Stimulated activated CD4-positive, alpha-beta T cell treated with anti-CD3 and anti-CD28 coated beads, Interleukin-15, amount 100 ng/mL, for 24 hours (primary cell): ENCODE measurements around the gene SLIT1.

ENCODE experiments used
- DNase-seq: peaks from one replicate; pipeline ENCODE4 v3.0.0-alpha.2; 2020

SLIT1 gene

GRCh38 chr10:97078261-97078937, 107.4 kb downstream of the SLIT1 start:
- DNase-seq, result no peak

GRCh38 chr10:97076781-97077180, 109.0 kb downstream of the SLIT1 start:
- DNase-seq, result no peak

- no peak for DNase-seq
Observed at GRCh38 chr10:97075961-97076525, 109.7 kb downstream of the SLIT1 start.

GRCh38 chr10:97075421-97075820, 110.3 kb downstream of the SLIT1 start:
- no peak for DNase-seq

DNA sequence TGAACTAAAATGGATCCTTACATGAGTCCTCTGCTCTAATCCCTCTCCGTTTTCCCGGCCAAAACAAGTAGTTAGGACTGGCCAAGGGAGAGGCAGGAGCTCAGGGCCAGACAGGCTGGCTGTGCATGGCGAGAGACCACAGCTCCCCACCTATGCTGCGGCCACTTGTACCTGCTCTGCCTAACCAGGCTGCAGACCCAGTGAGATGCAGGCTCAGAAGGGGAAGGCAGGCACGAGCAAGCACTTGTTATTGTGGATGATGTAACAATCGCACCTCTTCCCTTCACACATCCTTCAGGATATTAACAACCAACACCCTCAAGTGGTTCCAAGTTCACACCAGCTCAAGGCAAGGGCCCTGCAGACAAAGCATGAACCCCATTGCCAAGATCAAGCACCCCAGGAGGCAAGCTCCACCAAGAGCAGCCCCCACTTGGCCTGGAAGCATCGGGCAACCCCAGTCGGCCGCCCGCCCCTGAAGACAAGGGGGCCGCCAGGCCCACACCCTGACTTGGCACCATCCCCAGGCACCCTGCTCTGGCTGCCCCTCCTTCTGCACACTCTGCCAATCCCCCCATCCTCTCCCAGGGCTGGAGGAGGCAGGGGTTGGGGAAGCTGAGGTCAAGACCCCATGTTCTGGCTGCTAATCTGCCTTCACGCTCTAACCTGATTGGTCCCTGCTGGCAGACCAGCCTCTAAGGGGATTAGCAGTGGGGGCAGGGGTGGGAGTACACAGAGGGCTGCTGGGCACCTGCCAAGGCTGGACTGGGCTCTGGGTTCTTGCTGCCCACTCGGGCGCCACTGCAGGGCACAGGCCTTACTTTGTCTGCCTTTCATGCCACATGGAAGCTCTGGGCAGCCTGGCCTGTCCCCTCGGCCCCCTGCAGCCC, 111.3 kb downstream of the SLIT1 start:
- DNase-seq, result no peak

DNA sequence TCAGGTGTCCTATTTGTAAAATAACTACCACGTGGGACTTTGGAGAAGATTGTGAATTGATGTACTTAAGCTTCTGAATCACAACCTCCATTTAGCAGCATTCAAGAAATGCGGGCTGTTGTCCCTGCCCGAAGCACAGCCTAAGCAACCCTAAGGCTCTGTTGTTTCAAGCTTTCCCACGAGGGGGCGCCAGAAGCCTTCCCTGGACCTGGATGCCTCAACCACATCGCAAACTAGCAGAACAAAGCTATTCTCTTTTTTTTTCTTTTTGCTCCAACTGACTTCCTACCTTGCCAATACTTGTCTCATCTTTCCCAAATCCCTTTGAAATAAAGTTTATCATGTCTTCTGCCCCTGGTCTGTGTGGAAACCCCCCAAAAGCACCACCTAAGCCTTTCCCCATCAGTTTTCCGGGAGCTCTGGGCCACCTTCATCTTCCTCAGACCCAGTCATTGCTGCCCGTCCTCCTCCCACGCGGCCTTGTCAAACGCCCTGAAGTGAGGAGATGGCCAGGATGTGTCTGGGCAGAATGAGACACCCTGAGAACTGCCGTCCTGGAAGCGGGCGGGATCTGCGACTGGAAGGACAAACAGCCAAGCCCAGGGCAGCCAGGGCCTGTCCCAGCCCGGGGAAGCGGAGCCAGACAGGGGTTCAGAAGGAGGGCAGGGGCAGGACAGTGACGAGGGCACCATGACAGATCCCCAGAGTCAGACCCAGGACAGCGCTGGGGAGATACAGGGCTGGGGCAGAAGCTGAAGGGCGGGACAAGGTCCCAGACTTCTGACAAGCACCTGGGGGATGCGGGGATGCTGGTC, 112.7 kb downstream of the SLIT1 start:
- DNase-seq, result peak; percentile 86

GRCh38 chr10:97071496-97071895, 114.3 kb downstream of the SLIT1 start:
- no peak for DNase-seq

DNA sequence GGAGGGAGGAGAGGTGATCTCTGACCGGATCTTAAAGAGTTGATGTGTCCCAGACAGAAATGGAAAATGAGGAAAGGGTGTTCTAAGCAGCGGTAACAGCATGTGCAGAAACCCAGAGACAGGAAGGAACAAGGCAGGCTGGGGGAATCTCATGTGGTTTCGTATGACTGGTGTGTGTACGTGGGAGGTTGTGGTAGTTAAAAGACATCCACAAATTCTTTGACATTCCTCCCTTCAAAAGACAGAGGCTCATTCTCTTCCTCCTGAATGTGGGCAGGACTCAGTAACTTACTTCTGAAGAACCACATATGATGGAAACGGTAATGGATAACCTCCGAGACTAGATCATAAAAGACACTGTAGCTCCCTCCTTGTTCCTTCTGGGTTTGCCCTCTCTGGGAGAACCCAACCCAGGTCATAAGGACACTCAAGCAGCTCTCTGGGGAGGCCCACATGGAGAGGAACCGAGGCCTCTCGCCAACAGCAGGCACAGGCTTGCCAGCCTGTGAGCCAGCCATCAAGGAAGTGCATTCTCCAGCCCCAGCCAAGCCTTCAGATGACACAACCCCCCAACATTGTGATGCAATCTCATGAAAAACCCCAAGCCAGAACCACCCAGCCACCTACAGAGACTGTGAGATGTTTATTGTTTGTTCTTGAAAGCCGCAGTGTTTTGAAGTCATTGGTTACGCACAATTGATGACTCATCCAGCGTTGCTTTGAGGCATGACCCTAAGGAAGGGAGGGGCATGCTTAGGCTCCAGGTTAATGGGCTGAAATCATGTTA, 116.0 kb downstream of the SLIT1 start:
- peak; percentile 20 for DNase-seq

DNA sequence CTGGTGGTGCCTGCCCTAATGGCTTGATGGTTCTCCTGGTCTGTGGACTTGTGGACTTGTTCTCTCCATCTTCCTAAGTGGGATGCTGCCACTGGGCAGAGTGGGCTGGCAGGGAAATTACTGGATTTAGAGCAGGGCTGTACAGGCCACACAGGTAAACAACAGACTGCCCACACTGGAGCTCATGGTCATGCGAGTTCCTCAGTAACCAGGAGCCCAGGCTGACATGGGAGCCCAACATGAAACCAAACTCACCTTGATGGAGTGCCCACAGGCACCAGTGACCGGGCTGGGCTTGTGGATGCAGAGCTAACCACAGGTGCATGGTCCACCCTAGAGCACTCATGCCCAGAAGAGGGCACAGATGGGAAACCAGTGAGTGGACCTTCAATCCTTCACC, 116.7 kb downstream of the SLIT1 start:
- DNase-seq, result no peak

DNA sequence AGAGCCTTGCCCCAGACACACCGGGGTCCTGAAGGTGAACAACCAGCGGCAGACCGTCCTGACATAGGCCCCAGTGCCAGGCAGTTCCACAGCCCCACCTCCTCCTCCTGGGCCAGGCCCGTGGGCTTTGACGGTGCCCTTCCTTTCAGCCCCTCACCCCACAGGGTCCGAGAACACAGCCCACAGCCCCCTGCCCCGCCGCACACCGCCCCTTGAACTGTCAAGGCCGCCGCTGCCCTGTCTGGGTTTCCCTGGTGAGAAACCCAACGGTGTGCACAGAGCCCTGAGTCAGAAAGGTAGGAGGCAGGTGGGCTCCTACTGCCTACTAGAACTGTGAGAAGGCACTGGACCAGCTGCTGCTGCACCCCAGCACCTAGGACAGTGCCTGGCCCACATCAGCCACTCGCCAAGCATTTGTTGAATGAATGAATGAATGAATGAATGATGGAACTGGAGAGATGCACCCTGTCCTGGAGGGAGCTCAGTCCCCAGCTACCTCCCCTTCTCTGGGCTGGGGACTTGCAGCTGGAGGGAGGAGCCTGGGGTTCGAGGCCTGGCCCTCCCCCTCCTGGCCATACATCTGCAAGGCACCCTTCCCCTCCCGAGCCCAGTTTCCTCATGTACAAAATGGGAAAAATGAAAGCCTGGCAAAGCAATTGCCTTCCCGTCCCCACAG, 117.9 kb downstream of the SLIT1 start:
- no peak for DNase-seq

DNA sequence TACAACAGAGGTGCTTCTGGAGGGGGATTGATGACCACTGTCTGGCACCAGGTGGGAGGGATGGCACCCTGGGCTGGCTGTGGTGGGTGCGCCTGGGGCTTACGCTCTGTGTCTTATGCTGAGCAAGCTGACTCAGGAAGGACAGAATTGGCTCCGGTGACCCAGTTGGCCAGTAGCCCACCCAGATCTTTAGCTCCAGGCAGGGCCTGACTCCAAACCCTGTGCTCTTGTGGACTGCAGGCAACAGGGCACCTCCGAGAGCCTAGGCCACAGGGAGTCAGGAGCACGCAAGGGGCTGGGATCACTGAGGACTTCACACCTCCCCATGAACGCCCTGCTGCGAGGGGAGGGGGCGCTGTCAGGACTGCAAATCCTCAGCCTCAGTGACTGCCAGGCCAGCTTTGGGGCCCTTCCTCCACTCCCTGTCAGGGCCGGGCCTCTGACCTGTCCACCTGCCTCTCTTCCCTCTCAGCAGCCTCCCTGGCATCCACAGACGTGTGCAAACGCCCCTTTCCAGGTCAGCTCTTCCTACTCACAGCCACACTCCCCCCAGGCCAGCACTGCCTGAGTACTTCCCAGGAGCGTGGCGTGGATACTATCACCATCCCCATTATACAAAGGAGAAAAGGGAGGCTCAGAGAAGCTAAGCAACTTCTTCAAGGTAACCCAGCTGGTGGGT, 118.7 kb downstream of the SLIT1 start:
- DNase-seq, result no peak

DNA sequence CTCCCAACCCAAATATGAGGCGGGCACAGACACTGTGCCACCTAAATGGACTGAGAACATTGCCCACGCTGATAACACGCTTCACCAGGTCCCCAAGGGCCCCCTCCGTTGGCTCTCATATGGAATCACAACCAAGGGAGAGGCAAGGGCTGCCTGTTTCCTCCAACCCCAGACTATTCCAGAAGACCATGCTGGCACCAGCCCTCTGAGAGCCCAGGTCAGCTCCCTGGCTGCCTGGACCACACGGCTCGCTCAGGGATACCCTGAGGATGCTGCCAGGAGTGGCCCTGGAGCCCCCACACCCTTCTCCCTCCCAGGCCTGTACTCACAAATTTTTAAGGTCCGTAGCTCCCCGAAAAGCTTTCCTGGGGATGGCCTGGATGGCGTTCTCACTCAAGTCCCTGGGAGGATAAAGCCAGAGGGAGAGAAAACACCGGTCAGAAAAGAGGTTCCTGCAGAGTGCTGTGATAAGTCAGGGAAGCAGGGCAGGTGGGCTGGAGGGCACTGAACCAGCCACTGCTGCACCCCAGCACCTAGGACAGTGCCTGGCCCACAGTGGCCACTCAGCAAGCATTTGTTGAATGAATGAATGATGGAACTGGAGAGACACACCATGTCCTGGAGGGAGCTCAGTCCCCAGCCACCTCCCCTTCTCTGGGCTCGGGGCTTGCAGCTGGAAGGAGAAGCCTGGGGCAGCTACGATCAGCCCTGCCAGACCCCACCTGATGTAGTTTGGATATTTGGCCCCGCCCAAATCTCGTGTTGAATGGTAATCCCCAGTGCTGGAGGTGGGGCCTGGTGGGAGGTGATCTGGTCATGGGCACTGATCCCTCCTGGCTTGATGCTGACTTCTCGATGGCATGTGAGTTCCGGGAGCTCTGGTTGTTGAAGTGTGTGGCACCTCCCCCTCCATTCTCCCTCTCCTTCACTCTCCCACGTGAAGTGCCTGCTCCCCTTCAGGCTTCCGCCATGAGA, 119.8 kb downstream of the SLIT1 start:
- DNase-seq, result no peak

DNA sequence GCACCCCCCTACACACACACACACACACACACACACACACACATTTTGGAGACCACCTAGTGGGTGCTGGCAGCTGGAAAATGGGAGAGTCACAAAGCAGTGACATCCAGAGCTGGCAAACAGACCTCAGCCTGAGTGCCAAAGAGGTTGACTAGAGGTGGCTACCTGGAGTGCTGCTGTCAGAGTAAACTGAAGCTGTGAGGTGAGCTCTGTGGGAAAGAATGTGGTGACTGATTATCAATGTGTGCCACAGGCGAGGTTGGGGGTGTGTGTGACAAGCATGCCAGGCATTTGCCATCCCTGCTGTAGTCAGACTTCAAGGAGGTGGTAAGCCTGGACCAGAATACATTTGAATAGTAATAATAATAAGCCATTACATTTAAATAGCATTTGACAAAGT, 120.6 kb downstream of the SLIT1 start:
- DNase-seq, result no peak

DNA sequence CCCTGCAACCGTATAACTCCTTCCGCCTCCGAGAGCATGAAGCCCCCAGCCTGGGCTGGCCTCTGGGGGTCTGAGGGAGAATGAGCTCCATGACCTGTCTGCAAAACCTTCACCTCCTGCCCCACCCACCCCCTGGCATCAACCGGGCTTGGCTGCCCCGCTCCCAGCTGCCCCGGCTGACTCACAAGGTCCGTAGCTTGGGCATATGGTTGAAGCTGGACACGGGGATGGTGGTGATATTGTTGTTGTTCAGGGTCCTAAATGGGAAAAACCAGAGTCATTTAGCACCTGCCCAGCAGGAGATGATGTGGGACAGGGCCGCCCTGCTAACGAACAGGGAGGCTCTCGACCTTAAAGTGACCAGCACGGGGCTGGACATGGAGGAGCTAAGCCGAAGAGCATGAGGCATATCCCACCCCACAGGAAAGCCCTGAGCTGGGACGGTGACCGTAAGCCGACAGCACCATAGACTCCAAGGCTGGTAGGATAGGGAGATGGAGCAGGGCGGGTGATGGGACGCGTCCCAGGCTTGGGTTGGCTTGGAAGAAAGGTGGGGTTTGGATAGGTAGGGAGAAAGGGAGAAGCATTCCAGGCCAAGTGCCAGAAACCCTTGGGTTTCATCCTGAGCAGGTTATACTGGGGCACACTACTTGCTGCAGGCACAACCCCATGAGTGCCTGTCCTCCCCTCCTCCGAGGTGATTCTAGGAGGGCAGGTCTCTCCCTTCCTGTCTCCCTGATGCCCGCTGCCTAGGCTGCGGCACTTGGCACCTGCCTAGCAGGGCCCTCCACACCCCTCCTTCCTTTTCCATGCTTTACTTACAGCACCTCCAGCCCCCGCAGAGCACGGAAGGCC, 121.5 kb downstream of the SLIT1 start:
- no peak for DNase-seq

DNA sequence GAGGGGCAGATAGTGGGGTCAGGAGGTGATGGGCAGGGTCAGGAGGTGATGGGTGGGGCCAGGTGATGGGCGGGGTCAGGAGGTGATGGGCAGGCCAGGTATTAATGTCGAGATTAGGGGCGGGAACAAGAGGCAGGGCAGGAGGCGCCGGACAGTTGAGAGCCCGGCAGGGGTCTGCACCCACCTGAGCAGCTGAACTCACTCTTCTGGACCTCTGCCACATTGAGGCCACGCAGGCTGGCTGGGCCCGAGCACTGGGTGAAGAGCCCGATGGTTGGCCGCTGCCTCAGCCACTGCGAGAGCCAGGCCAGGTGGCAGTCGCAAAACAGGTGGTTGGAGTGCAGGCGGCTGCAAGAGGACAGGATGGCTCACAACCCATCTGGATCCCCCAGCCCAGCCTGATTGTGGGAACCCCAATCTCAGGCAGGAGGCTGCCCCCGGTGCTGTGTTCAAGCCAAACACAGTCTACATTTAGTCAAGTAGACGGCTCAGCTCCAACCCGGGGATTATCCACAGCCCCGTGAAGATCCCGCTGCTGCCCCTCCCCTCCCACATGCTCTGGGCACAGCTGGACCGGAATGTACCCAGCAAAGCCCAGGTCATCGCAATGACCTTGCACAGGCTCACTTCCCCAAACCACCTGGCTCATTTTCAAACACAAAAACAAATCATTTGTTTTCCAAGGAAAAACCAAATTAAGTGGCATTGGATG, 122.3 kb downstream of the SLIT1 start:
- DNase-seq, result no peak

- DNase-seq, result no peak
Observed at GRCh38 chr10:97062456-97062855, 123.3 kb downstream of the SLIT1 start.

GRCh38 chr10:97062046-97062445, 123.7 kb downstream of the SLIT1 start:
- no peak for DNase-seq

DNA sequence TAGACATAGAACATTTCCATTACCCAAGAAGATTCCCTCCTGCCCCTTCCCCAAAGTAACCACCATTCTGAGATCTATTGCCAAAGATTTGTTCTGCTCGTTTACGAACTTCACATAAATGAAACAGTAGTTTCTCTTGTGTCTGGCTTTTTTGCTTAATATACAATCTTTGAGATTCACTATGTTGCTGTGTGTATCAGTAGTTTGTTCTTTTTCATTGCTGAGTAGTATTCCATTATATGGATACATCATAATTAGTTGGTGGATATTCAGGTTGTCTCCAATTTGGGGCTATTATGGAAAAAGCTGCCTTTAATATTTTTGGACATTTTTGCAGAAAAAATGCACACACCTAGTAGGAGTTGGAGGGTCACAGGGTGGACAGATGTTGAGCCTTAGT, 124.3 kb downstream of the SLIT1 start:
- DNase-seq, result no peak
